Heart left ventricle (tissue), 16 donors: ENCODE data around the gene SPNS2. TPM values are rescaled to one million over a fixed set of nuclear protein-coding genes. Genes with fewer than 3 reads are reported as not detected.
A peak's percentile ranks its signal among the peaks of the same experiment; 100 is the strongest.

ENCODE experiments used
- ATAC-seq, 4 donors: fragments of 200-7000 bp; cut with Tn5 transposase; one replicate each; pipeline ENCODE4 v1.9.1; 2020 to 2022; ENCODE audit warnings: moderate library complexity in 4 of 4, mild to moderate bottlenecking in 3 of 4, moderate number of reproducible peaks in 1 of 4
- DNase-seq, 5 donors: peaks; one replicate each; pipeline ENCODE4 v3.0.0-alpha.2; 2020
- H3K27ac ChIP-seq, 12 donors: fragments of 200-600 bp; sonication (generic) in 4 of 12; one replicate each; pipeline versions ENCODE4 v1.5.0 to v1.8.0; 2016 to 2022; ENCODE audit warnings: mild to moderate bottlenecking in 2 of 12
- H3K27me3 ChIP-seq, 9 donors: fragments of 200-600 bp; sonication (generic) in 2 of 9; one replicate each; pipeline versions ENCODE4 v1.5.1 to v1.8.0; 2016 to 2022; ENCODE audit warnings: mild to moderate bottlenecking in 3 of 9
- H3K36me3 ChIP-seq, 9 donors: fragments of 200-600 bp; sonication (generic) in 2 of 9; one replicate each; pipeline versions ENCODE4 v1.5.0 to v1.8.0; 2018 to 2022; ENCODE audit warnings: mild to moderate bottlenecking in 2 of 9
- H3K4me1 ChIP-seq, 12 donors: fragments of 200-600 bp; sonication (generic) in 4 of 12; one replicate each; pipeline versions ENCODE4 v1.5.0 to v1.8.0; 2016 to 2022; ENCODE audit warnings: mild to moderate bottlenecking in 3 of 12
- H3K4me3 ChIP-seq, 12 donors: fragments of 200-600 bp; sonication (generic) in 4 of 12; one replicate each; pipeline versions ENCODE4 v1.5.0 to v1.8.0; 2017 to 2022; ENCODE audit warnings: mild to moderate bottlenecking in 9 of 12, moderate library complexity in 4 of 12
- H3K9me3 ChIP-seq, 12 donors: fragments of 200-600 bp; sonication (generic) in 4 of 12; one replicate each; pipeline versions ENCODE4 v1.5.0 to v1.8.0; 2016 to 2022; ENCODE audit warnings: mild to moderate bottlenecking in 1 of 12
- CTCF ChIP-seq, 12 donors: fragments of 200-600 bp; sonication (generic) in 4 of 12; IDR thresholded peaks; one replicate each; pipeline versions ENCODE4 v1.5.0 to v1.8.0; 2018 to 2022; ENCODE audit warnings: antibody characterized with exemption in 12 of 12, mild to moderate bottlenecking in 5 of 12
- POLR2A ChIP-seq, 2 donors: fragments of 450-650 bp; IDR thresholded peaks; one replicate each; pipeline ENCODE4 v1.6.1; 2017; ENCODE audit warnings: antibody characterized with exemption in 2 of 2, mild to moderate bottlenecking in 2 of 2, moderate library complexity in 2 of 2
- WGBS, 4 donors: extraction: QIAGEN DNeasy Blood & Tissue Kit in 2 of 4; methylation state at CpG; one replicate each; pipeline versions ENCODE4 v1.1.5 to v1.1.7; 2013 to 2018; 5-methylcytosine and 5-hydroxymethylcytosine counted together
- intact Hi-C, 10 donors: fragments of 100-400 bp; cut with DNase I; formaldehyde crosslinking; loops; one replicate each; pipeline versions ENCODE4 v1.11.1 to v1.14.2; 2022
- polyA plus RNA-seq, 2 donors: library from polyadenylated mRNA; stranded (reverse); fragments of 200-250 nt; gene quantifications; one replicate each; pipeline ENCODE4 v1.2.3, GENCODE V29; 2013
- total RNA-seq, 9 donors: library from RNA; depleted of rRNA in 2 of 9; stranded (reverse); fragments of >200 nt in 2 of 9; fragmentation: NEBNext Ultra II Directional in 3 of 9; extraction: Animal tissue kit (Norgen Biotek cat#: 25700) in 3 of 9; gene quantifications; one replicate each; pipeline versions ENCODE4 v1.1.0 to v1.2.4, GENCODE V29; 2016 to 2023
- donor health status: ischemic (EF 13 %, LVEDD 7.1; RV severe dilation, severe dysfunction).
- donor health status: healthy with polysubstance abuse.
- donor health status: DM: no; HTN: yes; CAD: no.
- donor health status: DM: no; HTN: no; CAD: no.
- donor health status: ischemic (EF 25% LVEDD 6.9; RV normal size, moderate dysfunction).
- donor health status: ischemic (EF 25% LVEDD 5.7; RV mildly dilated, moderate dysfunction).
- donor health status: healthy.
- donor health status: DM: yes; HTN: yes; CAD: no.
- donor health status: ischemic (EF 35%, LVEDD 5.7; RV mildly dilated, moderate dysfunction).
- donor health status: nonischemic (EF 11% LVEDD 7.7; RV severe dilation, severe dysfunction).
- donor health status: DM: yes; HTN: yes; CAD: no.
- donor health status: PGD.
- donor health status: ischemic (EF 29% LVEDD 5.4; RV normal size, mild dysfunction).
- donor health status: nonischemic (EF 23%, LVEDD 6.1; RV moderate dilation, normal function).

The SPNS2 gene
- total and polyA plus RNA-seq, 11 donors: 6.4 to 22.0 (median 13.3) TPM

DNA sequence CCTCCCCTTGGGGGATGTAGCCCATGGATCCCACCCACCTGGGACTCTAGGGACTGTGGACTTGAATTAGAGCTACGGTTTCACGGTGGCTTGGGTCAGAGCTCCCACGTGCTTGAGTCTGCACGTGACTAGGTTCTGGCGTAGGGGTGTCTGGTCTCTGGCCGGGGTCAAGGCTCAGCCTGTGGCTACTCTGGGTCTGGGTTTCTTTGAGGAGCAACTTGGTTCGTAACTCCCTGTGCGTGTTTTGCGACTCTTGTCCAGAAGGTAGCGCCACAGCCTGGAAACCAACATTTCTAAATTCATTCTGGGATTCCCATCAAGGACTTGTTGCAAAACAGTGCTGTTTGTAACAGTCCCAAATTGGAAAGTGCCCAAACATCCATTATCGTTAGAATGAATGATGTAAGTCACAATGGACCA, 62.2 kb downstream of the SPNS2 start:
- no peak for ATAC-seq
- Histone ChIP-seq H3K27ac (no peak overlapping the region), H3K4me3 (no peak overlapping the region), H3K9me3 (no peaks in the 10 kb centered on the region), H3K27me3 (no peaks in the 10 kb centered on the region), H3K36me3 (no peaks in the 10 kb centered on the region), H3K4me1 (peaks cover 0 to 20% (median 7%) of the 10 kb centered on the region in 12 donors)
- intact Hi-C loops: loop anchor here in 3 of 10 donors (5.0 to 10.0 kb wide), 3 partner anchors 139 to 334 kb away; partner anchors contain the start of gene C17orf107 (in 1 of the 3)
- 66 to 70% (median 67%) methylated on average over 6 to 11 of the region's 11 CpGs for WGBS, 4 donors
- peak in 1 of 5 donors; percentile 14 for DNase-seq
- TF ChIP-seq POLR2A (IDR thresholded peaks at IDR 0.05) (no peak), CTCF (IDR thresholded peaks at IDR 0.05) (no peak)

DNA sequence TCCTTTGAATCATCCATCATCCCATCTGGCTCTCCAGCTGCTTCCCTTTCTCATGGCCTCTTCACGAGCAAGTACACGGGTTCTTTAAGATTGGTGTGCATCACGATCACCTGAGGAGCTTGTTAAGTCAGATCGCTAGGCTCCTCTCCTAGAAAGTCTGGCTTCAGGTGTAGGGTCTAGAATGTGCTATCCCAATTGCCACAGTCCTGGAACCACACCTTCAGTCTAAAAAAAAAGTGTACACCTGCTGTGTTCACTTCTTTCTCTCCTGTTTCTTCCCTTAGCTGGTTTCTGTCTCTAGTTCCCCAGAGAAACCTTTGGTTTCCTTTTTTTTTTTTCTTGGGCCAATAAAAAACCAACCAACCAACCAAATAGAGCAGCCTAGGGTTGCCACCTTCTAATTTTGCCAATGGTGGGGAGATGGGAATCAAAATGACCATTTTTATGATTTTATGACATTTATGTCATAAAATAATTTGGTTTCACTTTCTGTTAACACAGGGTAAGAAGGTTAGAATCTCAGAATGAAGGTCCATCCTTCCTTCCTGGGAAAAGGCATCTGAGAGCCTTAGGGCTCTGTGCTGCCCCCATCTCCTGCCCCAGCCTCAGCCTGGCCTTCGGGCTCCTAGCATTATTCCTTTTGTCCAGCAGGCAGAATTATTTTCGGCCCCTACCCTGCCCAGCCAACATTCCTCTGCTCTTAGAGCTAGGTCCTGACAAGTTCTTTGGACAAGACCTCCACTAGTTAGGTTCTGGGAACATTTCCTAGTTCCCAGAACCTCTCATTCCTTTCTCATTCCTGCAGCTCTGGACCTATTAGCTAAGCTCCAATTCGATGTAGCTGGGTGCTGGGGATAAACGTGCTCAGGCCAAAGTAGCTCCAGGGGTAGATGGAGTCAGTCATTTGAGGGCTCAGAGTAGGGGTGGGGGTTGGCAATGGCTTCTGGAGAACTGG, 63.6 kb downstream of the SPNS2 start:
- DNase-seq (peak in 1 of 5 donors; percentile 9), ATAC-seq (no peak)

DNA sequence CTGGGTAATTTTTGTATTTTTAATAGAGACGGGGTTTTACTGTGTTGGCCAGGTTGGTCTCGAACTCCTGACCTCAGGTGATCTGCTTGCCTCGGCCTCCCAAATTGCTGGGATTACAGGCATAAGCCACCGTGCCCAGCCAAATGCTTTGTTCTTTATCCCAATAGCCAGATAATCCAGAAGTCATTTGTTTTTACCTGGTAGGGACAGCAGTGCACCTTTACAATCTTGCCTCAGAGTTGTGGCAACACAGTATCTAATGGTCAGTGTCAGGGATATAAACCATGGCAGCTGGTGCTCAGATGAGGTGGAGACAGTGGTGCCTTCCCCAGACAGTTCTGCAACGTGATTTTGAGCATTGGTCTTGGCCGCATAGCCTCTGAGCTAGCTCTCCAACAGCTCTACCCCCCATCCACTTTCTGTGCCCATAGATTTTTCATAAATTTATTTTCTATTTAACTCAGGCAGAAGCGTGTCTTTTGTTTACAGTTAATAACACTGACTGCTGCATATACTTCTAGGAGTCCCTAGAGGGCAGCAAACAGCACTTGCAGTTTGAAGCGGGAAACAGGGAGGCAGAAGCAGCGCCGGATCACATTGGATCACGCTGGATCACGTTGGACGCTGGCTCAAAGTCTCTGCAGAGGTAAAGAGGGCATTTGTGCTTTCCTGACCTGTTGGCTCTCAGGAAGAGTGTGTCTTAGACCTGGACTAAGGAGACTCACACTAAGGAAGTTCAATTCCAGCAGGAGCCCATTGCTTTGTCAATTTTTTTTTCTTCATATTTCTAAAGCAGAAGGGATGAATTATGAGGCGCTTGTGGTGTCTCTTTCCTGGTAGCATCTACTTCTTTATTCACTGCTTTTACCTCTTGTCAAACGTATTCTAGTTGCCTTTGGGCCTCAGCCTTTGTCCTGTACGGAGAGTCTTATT, 66.8 kb downstream of the SPNS2 start:
- ATAC-seq: peak; percentile 57 to 86 (median 82)
- TF ChIP-seq POLR2A (IDR thresholded peaks at IDR 0.05) (no peak), CTCF (IDR thresholded peaks at IDR 0.05) (peak; percentile 72 to 92 (median 83))
- no peak overlapping the region for H3K4me3 ChIP-seq
- H3K36me3 ChIP-seq: no peaks in the 10 kb centered on the region
- H3K4me1 ChIP-seq: peaks cover 0 to 19% (median 5%) of the 10 kb centered on the region in 12 donors
- peak overlapping the region in 3 of 12 donors; percentile 13 to 42 (median 16) for H3K27ac ChIP-seq
- WGBS, 4 donors: 33 to 37% (median 34%) methylated on average over 16 of the region's 16 CpGs
- no peaks in the 10 kb centered on the region for H3K27me3 ChIP-seq
- intact Hi-C loops: loop anchor here (1.0 to 10.0 kb wide), 8 partner anchors 42 to 329 kb away; partner anchors contain the start of gene C17orf107 (in 1 of the 10)
- peak in 4 of 5 donors; percentile 57 to 75 (median 68) for DNase-seq
- no peaks in the 10 kb centered on the region for H3K9me3 ChIP-seq

More for the DNA sequence above, 63.6 kb downstream of the SPNS2 start:
- Histone ChIP-seq H3K9me3 (no peaks in the 10 kb centered on the region), H3K27me3 (no peaks in the 10 kb centered on the region), H3K4me3 (no peak overlapping the region), H3K36me3 (no peaks in the 10 kb centered on the region), H3K4me1 (peaks cover 0 to 19% (median 5%) of the 10 kb centered on the region in 12 donors), H3K27ac (peak overlapping the region in 4 of 12 donors; percentile 15 to 43 (median 29))
- no peak for TF ChIP-seq POLR2A (IDR thresholded peaks at IDR 0.05)
- no peak for TF ChIP-seq CTCF (IDR thresholded peaks at IDR 0.05)
- intact Hi-C loops: loop anchor here in 3 of 10 donors (5.0 to 10.0 kb wide), 3 partner anchors 140 to 333 kb away; partner anchors contain the start of gene C17orf107 (in 1 of the 3)
- WGBS, 4 donors: 62 to 72% (median 68%) methylated on average over 8 of the region's 8 CpGs
